Activated T-cell treated with anti-CD3 and anti-CD28 coated beads, Interleukin-2, amount 50 U/mL, for 1 hour (primary cell): ENCODE results near the gene VCP.

Source experiments
- DNase-seq: peaks from one replicate; pipeline ENCODE4 v3.0.0-alpha.2; 2020

Gene VCP

GRCh38 chr9:35102769-35103659 is 30.6 kb upstream of the VCP start, which contains the start of gene STOML2:
Gene STOML2, minus strand, starts transcription at chr9:35103131. Its CDS starts 37 bp downstream, at chr9:35103094.
- peak; percentile 87 for DNase-seq

- DNase-seq, result no peak
Measured at GRCh38 chr9:35102465-35102768, 30.0 kb upstream of the VCP start.

- DNase-seq, result no peak
Measured at GRCh38 chr9:35097573-35097972, 25.1 kb upstream of the VCP start.

- peak; percentile 90 for DNase-seq
Measured at GRCh38 chr9:35096035-35096849, 23.8 kb upstream of the VCP start, which contains the start of gene PIGO. Gene PIGO, minus strand, starts transcription at chr9:35096591. Its CDS starts 1,026 bp downstream, at chr9:35095565.

GRCh38 chr9:35091536-35091935 is 19.1 kb upstream of the VCP start:
- DNase-seq, result no peak

GRCh38 chr9:35089434-35089833 is 17.0 kb upstream of the VCP start:
- DNase-seq, result no peak

GRCh38 chr9:35085078-35085477 is 12.7 kb upstream of the VCP start:
- DNase-seq, result no peak

- DNase-seq, result peak; percentile 81
Measured at GRCh38 chr9:35079426-35080341, 7.3 kb upstream of the VCP start, which contains the start of gene FANCG. Gene FANCG, minus strand, starts transcription at chr9:35079942. Its CDS starts 418 bp downstream, at chr9:35079524.

- DNase-seq, result no peak
Measured at GRCh38 chr9:35079041-35079425, 6.6 kb upstream of the VCP start.

- DNase-seq, result no peak
Measured at GRCh38 chr9:35078066-35078465, 5.6 kb upstream of the VCP start.

GRCh38 chr9:35076848-35077247 is 4.4 kb upstream of the VCP start:
- DNase-seq, result no peak

GRCh38 chr9:35075358-35075757 is 2.9 kb upstream of the VCP start:
- DNase-seq, result no peak

- DNase-seq, result no peak
Measured at GRCh38 chr9:35074791-35075190, 2.4 kb upstream of the VCP start.

- DNase-seq, result no peak
Measured at GRCh38 chr9:35074141-35074540, 1.7 kb upstream of the VCP start.

GRCh38 chr9:35073279-35073612 is 821 bp upstream of the VCP start:
- no peak for DNase-seq

- DNase-seq, result peak; percentile 83
Measured at GRCh38 chr9:35071814-35072460, 488 bp downstream of the VCP start.

GRCh38 chr9:35070823-35071813 is 1.3 kb downstream of the VCP start:
- DNase-seq, result no peak

- no peak for DNase-seq
Measured at GRCh38 chr9:35069020-35069419, 3.4 kb downstream of the VCP start.

GRCh38 chr9:35067056-35067455 is 5.4 kb downstream of the VCP start:
- DNase-seq, result no peak

GRCh38 chr9:35060548-35061207 is 11.7 kb downstream of the VCP start:
- DNase-seq, result no peak

GRCh38 chr9:35059438-35059837 is 13.0 kb downstream of the VCP start:
- no peak for DNase-seq
